Activated CD4-positive, alpha-beta T cell treated with anti-CD3 and anti-CD28 coated beads for 36 hours (primary cell): ENCODE data around the gene RNF125. TPM values are rescaled to one million over a fixed set of nuclear protein-coding genes. Genes with fewer than 3 reads are reported as not detected.

Experiments used
- ATAC-seq: fragments of 200-7000 bp; cut with Tn5 transposase; one replicate; pipeline ENCODE4 v1.10.0; 2021; ENCODE audit warnings: mild to moderate bottlenecking, moderate library complexity
- CTCF ChIA-PET: fragments of 350-600 bp; sonication (Branson Sonifier 250); formaldehyde crosslinking; loops from one replicate; lab custom pipeline; 2021; ENCODE audit warnings: antibody characterized with exemption; lab: Charles Lee
- POLR2A ChIA-PET: fragments of 350-600 bp; sonication (Branson Sonifier 250); formaldehyde crosslinking; loops from one replicate; lab custom pipeline; 2021; ENCODE audit warnings: antibody characterized with exemption, inconsistent platforms; lab: Charles Lee
- DNase-seq: peaks from one replicate; pipeline ENCODE4 v3.0.0-alpha.2; 2020
- H3K27ac Mint-ChIP-seq: one replicate; pipeline ENCODE4 v1.8.0; 2021; ENCODE audit warnings: mixed read lengths
- H3K27me3 Mint-ChIP-seq: one replicate; pipeline ENCODE4 v1.8.0; 2021; ENCODE audit warnings: mixed read lengths
- H3K36me3 Mint-ChIP-seq: one replicate; pipeline ENCODE4 v1.8.0; 2021; ENCODE audit warnings: low read depth, mixed read lengths
- H3K4me1 Mint-ChIP-seq: one replicate; pipeline ENCODE4 v1.8.0; 2021; ENCODE audit warnings: mixed read lengths
- H3K4me3 Mint-ChIP-seq: one replicate; pipeline ENCODE4 v1.8.0; 2021; ENCODE audit warnings: mild to moderate bottlenecking, moderate library complexity, mixed read lengths
- H3K9me3 Mint-ChIP-seq: one replicate; pipeline ENCODE4 v1.8.0; 2021; ENCODE audit warnings: low read depth, mixed read lengths
- intact Hi-C, 2 experiments: fragments of 100-400 bp; cut with DNase I in 1 of 2; cut with micrococcal nuclease in 1 of 2; formaldehyde crosslinking; loops; one replicate each; pipeline versions ENCODE4 v1.14.2 to v1.15.1; 2022 to 2024; cut with DNase I, micrococcal nuclease
- total RNA-seq, 2 experiments: library from RNA; stranded (reverse); gene quantifications; one replicate each; pipeline ENCODE4 v1.2.3, GENCODE V29; 2021

The RNF125 gene
- total RNA-seq, 2 experiments from 2014 or later = 21.6 to 22.2 TPM

GRCh38 chr18:32056613-32057358 is 38.2 kb downstream of the RNF125 start:
- Mint-ChIP-seq H3K36me3 (peaks cover 42% of the 10 kb centered on the region), H3K9me3 (no peaks in the 10 kb centered on the region), H3K4me1 (peaks cover 43% of the 10 kb centered on the region), H3K4me3 (no peak overlapping the region), H3K27me3 (no peaks in the 10 kb centered on the region), H3K27ac (no peak overlapping the region)
- CTCF ChIA-PET = interaction anchor here (0.6 kb wide), 1 partner anchor 14 kb away, joined by 4 read pairs; no protein-coding TSS in a partner anchor
- no peak for ATAC-seq
- no peak for DNase-seq
- POLR2A ChIA-PET = interaction anchor here (0.6 to 0.7 kb wide), 2 partner anchors 16 to 23 kb away, joined by 3 read pairs; no protein-coding TSS in a partner anchor
- intact Hi-C loops = no loop called here

DNA sequence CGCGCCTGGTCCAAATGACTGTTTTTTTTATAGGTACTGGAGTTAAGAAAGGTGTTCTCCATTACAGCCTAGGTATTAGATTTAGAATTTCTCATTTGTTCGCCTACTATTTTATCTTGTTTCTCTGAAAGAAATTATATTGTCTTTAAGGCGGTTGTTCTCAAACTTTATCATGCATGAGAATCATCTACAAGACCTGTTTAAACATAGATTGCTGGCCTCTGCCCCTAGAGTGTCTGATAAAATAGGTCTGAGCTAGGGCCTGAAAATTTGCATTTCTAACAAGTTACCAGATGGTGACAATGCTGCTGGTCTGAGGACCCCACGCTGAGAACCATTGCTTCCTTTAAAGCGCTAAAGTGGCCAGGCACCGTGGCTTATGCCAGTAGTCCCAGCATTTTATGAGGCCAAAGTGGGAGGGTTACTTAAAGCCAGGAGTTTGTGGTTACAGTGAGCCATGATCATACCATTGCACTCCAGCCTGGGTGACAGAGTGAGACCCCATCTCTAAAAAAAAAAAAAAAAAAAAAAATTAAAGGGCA is 39.1 kb downstream of the RNF125 start:
- POLR2A ChIA-PET = no interaction called here
- H3K36me3 Mint-ChIP-seq = peaks cover 35% of the 10 kb centered on the region
- no peaks in the 10 kb centered on the region for H3K9me3 Mint-ChIP-seq
- no peak for DNase-seq
- ATAC-seq = no peak
- no peaks in the 10 kb centered on the region for H3K27me3 Mint-ChIP-seq
- CTCF ChIA-PET = interaction anchor here (0.6 kb wide), 1 partner anchor 13 kb away, joined by 4 read pairs; no protein-coding TSS in a partner anchor
- intact Hi-C loops = no loop called here
- H3K27ac Mint-ChIP-seq = no peak overlapping the region
- H3K4me1 Mint-ChIP-seq = peaks cover 40% of the 10 kb centered on the region
- no peak overlapping the region for H3K4me3 Mint-ChIP-seq

DNA sequence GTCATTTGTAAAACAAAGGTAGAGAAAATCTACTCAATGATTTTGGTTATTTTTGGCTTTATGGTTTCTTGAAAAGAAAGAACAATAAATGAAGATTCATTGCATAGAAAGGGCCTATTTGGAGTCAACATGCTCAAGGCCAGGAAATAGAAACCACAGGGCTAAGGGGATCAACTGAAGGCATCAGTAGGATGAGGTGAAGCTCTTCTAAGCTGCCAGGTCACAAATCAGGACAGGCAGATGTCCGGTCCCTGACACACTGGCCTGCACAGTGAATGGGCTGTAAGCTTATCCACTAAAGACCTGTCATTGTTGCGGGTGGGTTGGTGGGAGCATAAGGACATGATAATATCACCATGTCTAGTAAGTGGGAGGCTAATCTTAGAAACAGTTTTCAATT is 41.4 kb downstream of the RNF125 start:
- DNase-seq (no peak), ATAC-seq (no peak)
- CTCF ChIA-PET = interaction anchor here (1.2 to 2.1 kb wide), 2 partner anchors 10 to 17 kb away, joined by 4 to 8 read pairs; no protein-coding TSS in a partner anchor
- intact Hi-C loops = no loop called here
- Mint-ChIP-seq H3K27ac (peak overlapping the region; percentile 45), H3K4me1 (peaks cover 38% of the 10 kb centered on the region), H3K9me3 (no peaks in the 10 kb centered on the region), H3K4me3 (no peak overlapping the region), H3K27me3 (no peaks in the 10 kb centered on the region), H3K36me3 (peaks cover 39% of the 10 kb centered on the region)
- POLR2A ChIA-PET = interaction anchor here (0.9 kb wide), 1 partner anchor 12 kb away, joined by 3 read pairs; no protein-coding TSS in a partner anchor

DNA sequence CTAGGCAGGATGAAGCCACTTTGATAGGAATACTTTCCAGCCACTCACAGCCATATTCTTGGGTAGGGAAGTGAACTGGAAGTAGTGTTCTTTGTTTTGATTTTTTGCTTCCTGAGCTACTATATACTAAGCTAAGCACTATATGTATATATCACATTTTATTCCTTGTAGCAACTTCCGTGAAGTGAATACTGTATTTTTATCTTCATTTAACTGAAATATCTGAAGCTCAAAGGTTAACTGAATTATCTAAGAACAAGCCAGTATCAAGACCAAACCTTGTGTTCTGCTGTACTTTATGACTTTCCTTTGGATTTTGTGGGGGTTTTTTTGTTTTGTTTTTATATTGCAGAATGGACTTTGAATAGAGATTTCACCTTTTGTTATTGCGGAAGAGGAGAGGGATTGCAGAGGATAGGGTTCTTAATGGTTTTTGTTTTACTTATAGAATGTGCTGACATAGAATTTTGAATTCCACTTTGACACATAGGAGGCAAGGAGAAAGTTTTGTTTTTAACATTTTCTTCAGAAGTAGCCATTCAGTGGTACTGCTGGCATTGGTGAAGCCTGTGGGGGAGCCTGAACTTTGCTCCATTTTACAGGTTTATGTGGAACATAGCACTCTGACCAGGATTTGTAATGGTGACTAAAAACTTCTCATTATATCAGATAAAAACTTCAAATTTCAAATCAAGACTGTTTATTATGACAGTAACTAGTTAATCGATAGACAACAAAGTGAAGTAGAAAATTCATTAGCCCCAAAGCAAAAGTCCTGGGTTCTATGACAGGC is 48.9 kb downstream of the RNF125 start:
- intact Hi-C loops = no loop called here
- CTCF ChIA-PET = interaction anchor here (1.1 kb wide), 1 partner anchor 39 kb away, joined by 3 read pairs; no protein-coding TSS in a partner anchor
- Mint-ChIP-seq H3K4me1 (peaks cover 7% of the 10 kb centered on the region), H3K9me3 (no peaks in the 10 kb centered on the region), H3K27me3 (no peaks in the 10 kb centered on the region), H3K27ac (peak overlapping the region; percentile 24), H3K4me3 (no peak overlapping the region), H3K36me3 (peaks cover 22% of the 10 kb centered on the region)
- DNase-seq = no peak
- POLR2A ChIA-PET = no interaction called here
- no peak for ATAC-seq

DNA sequence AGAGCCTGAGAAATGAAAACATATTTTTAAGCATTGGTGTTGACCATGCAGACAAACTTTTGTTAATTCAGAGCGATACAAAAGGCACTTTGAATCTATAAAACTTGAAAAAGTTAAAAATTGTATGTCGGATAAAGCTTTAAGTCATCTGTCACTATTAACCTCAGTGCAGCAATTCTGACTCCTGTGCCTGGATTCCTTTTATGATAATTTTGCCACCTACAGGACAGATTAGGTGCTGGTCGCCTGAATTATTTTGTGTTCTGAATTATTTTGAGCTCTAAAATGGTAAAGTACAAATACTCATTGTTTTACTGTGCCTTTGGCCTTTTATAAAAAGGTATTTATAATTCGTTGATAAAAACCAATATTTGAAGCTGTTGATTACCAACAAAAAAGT is 53.7 kb downstream of the RNF125 start:
- Mint-ChIP-seq H3K4me3 (no peak overlapping the region), H3K27me3 (no peaks in the 10 kb centered on the region), H3K4me1 (peaks cover 23% of the 10 kb centered on the region), H3K9me3 (no peaks in the 10 kb centered on the region), H3K27ac (no peak overlapping the region), H3K36me3 (peaks cover 30% of the 10 kb centered on the region)
- DNase-seq (no peak), ATAC-seq (no peak)
- CTCF ChIA-PET = interaction anchor here (0.7 to 3.1 kb wide), 20 partner anchors 8 to 163 kb away, joined by 3 to 20 read pairs (median 4); partner anchors contain the start of gene RNF125
- POLR2A ChIA-PET = interaction anchor here (0.6 to 0.8 kb wide), 2 partner anchors 12 to 18 kb away, joined by 3 read pairs; no protein-coding TSS in a partner anchor
- intact Hi-C loops = loop anchor here (5.0 kb wide), 1 partner anchor 55 kb away; the partner anchor contains the start of gene RNF125 (in 2 of the 2)

GRCh38 chr18:32074206-32074605 is 55.6 kb downstream of the RNF125 start:
- no peaks in the 10 kb centered on the region for H3K9me3 Mint-ChIP-seq
- peaks cover 20% of the 10 kb centered on the region for H3K4me1 Mint-ChIP-seq
- ChIA-PET CTCF (interaction anchor here (0.6 to 1.6 kb wide), 2 partner anchors 13 to 24 kb away, joined by 4 to 5 read pairs; no protein-coding TSS in a partner anchor), POLR2A (no interaction called here)
- no peak overlapping the region for H3K4me3 Mint-ChIP-seq
- ATAC-seq = peak; percentile 94
- H3K27me3 Mint-ChIP-seq = no peaks in the 10 kb centered on the region
- intact Hi-C loops = loop anchor here (1.0 to 5.0 kb wide), 2 partner anchors 11 to 57 kb away; partner anchors contain the start of gene RNF125 (in 2 of the 2)
- peaks cover 24% of the 10 kb centered on the region for H3K36me3 Mint-ChIP-seq
- no peak for DNase-seq
- H3K27ac Mint-ChIP-seq = peak overlapping the region; percentile 71

DNA sequence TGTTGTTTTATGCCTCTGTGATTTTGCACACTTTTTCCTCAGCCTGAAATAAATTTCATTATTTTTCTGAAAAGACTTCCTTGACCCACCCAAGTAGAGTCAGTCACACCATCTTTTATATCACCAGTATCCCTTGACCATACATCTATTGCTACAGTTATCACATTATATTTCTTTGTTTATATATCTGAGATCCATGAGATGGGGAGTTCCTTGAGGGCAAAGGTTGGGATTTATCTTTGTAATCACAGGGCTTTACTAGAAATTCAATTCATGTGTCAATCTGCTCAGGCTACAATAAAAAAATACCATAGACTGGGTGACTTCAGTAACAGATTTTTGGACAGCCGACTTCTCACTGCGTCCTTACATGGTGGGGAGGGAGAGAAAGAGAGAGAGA is 60.2 kb downstream of the RNF125 start:
- no peak overlapping the region for H3K27ac Mint-ChIP-seq
- POLR2A ChIA-PET = interaction anchor here (0.6 kb wide), 1 partner anchor 157 kb away, joined by 13 read pairs; no protein-coding TSS in a partner anchor
- intact Hi-C loops = no loop called here

DNA sequence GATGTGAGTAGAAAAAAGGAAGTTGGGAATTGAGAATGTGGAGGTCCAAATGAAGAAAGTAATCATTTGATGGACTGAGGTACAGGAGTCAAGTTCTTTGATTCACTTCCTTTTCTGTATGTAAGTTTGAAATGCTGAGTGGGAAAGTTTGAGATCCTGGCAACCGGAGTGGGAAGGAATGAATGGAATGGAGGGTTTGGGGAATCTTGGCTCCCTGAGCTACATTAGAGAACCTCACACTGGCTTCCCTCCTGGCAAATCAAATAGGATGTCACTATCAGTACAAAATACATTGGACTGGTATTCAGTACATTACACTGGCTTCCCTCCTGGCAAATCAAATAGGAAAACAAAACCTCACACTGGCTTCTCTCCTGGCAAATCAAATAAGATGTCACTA is 63.3 kb downstream of the RNF125 start:
- no peak for ATAC-seq
- ChIA-PET POLR2A (no interaction called here), CTCF (no interaction called here)
- Mint-ChIP-seq H3K4me1 (peaks cover 25% of the 10 kb centered on the region), H3K27me3 (no peaks in the 10 kb centered on the region), H3K36me3 (peaks cover 10% of the 10 kb centered on the region), H3K27ac (no peak overlapping the region), H3K9me3 (no peaks in the 10 kb centered on the region), H3K4me3 (no peak overlapping the region)
- intact Hi-C loops = no loop called here
- no peak for DNase-seq

More for the DNA sequence above, 60.2 kb downstream of the RNF125 start:
- CTCF ChIA-PET = interaction anchor here (1.8 kb wide), 1 partner anchor 9 kb away, joined by 5 read pairs; no protein-coding TSS in a partner anchor
- no peak for ATAC-seq
- H3K4me3 Mint-ChIP-seq = no peak overlapping the region
- no peak for DNase-seq
- no peaks in the 10 kb centered on the region for H3K27me3 Mint-ChIP-seq
- peaks cover 26% of the 10 kb centered on the region for H3K36me3 Mint-ChIP-seq
- peaks cover 18% of the 10 kb centered on the region for H3K4me1 Mint-ChIP-seq
- H3K9me3 Mint-ChIP-seq = no peaks in the 10 kb centered on the region

DNA sequence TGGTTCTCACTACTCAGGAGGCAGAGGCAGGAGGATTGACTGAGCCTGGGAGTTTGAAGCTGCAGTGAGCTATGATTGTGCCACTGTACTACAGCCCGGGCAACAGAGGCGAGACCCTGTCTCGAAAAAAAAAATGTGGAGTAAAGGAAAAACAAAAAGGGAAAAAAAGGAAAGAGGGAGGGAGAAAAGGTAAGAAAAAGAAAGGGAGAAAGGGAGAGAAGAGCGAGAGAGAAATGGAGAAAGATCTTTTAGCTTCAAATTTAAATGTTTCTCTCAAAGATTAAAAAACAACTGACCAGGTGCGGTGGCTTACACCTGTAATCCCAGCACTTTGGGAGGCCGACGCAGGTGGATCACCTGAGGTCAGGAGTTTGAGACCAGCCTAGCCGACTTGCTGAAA is 65.2 kb downstream of the RNF125 start:
- Mint-ChIP-seq H3K36me3 (peaks cover 6% of the 10 kb centered on the region), H3K4me1 (peaks cover 30% of the 10 kb centered on the region), H3K27ac (peak overlapping the region; percentile 71), H3K4me3 (no peak overlapping the region), H3K27me3 (no peaks in the 10 kb centered on the region), H3K9me3 (no peaks in the 10 kb centered on the region)
- ChIA-PET POLR2A (interaction anchor here (0.7 to 1.0 kb wide), 2 partner anchors 12 to 16 kb away, joined by 3 read pairs; no protein-coding TSS in a partner anchor), CTCF (interaction anchor here (0.7 to 2.4 kb wide), 2 partner anchors 11 to 63 kb away, joined by 3 to 9 read pairs; no protein-coding TSS in a partner anchor)
- ATAC-seq (no peak), DNase-seq (no peak)
- intact Hi-C loops = no loop called here

DNA sequence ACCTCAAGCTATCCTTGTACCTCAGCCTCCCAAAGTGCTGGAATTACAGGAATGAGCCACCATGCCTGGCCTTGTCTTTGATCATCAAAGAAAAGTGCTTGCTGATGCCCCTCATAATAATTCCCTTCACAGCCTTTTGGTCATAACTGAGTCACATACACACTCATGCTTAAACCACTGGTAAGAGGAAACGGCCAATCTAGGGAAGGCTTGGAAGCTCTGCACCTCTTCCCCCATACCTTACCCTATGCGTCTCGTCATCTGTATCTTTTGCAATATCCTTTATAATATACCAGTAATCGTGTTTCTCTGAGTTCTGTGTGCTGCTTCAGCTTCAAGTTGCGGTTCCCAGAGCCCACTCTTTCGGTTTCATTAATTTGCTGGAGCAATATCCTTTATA is 68.3 kb downstream of the RNF125 start:
- ChIA-PET CTCF (interaction anchor here (1.2 kb wide), 1 partner anchor 15 kb away, joined by 6 read pairs; no protein-coding TSS in a partner anchor), POLR2A (no interaction called here)
- Mint-ChIP-seq H3K4me3 (no peak overlapping the region), H3K4me1 (peaks cover 34% of the 10 kb centered on the region), H3K27me3 (no peaks in the 10 kb centered on the region), H3K27ac (no peak overlapping the region), H3K9me3 (no peaks in the 10 kb centered on the region), H3K36me3 (peaks cover 3% of the 10 kb centered on the region)
- DNase-seq = no peak
- no peak for ATAC-seq
- intact Hi-C loops = no loop called here
